Cardiac septum (tissue), 1 donor: ENCODE data around the gene CCDC136. TPM values are rescaled to one million over a fixed set of nuclear protein-coding genes. Genes with fewer than 3 reads are reported as not detected.
A peak's percentile ranks its signal among the peaks of the same experiment; 100 is the strongest.

ENCODE experiments used
- DNase-seq: peaks from one replicate; pipeline ENCODE4 v3.0.0-alpha.2; 2020; ENCODE audit warnings: low spot score
- intact Hi-C: fragments of 100-400 bp; cut with DNase I; formaldehyde crosslinking; loops from one replicate; pipeline ENCODE4 v1.14.0; 2022
- total RNA-seq: library from RNA; stranded (reverse); fragmentation: NEBNext Ultra II Directional; extraction: Animal tissue kit (Norgen Biotek cat#: 25700); gene quantifications from one replicate; pipeline ENCODE4 v1.2.1, GENCODE V29; 2021
- donor health status: DM: no; HTN: no; CAD: no.

CCDC136 gene
- total RNA-seq, 1 donor from 2014 or later = 14.5 TPM

GRCh38 chr7:128839751-128840177 is 48.0 kb downstream of the CCDC136 start:
- intact Hi-C loops = no loop called here
- no peak for DNase-seq

DNA sequence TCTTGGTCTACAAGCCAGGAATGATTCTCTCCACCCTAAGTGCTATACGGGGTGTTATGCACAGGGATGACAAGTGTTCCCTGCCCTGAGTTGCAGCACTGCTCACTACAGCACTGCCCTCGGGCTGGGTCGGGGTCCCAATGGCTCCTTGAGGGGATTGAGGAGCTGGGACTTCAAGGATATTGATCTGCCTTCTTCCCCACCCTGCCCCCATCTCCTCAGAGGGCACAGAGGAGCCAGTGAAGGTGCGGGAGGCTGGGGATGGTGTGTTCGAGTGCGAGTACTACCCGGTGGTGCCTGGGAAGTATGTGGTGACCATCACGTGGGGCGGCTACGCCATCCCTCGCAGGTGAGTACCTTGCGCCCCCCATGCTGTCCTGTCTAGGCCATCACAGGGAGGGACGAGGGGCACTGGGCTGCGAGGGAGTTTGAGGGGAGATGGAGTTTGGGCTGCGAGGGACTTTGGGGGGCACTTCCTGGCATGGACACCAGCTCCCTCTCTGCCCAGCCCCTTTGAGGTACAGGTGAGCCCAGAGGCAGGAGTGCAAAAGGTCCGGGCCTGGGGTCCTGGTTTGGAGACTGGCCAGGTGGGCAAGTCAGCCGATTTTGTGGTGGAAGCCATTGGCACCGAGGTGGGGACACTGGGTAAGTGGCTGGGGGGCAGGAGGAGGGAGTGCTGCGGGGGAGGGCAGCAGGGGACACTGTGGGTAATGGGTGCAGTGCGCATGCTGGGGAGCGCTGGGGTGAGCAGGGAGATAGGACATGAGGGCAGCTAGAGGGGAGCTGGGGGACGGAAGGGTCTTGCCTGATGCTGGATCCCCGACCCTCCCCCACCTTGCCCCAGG is 48.8 kb downstream of the CCDC136 start:
- DNase-seq = peak; percentile 75
- intact Hi-C loops = no loop called here

GRCh38 chr7:128841171-128841690 is 49.5 kb downstream of the CCDC136 start:
- DNase-seq = no peak
- intact Hi-C loops = no loop called here

- intact Hi-C loops = no loop called here
- DNase-seq = peak; percentile 83
These were observed 50.3 kb downstream of the CCDC136 start for GRCh38 chr7:128841921-128842673.

DNA sequence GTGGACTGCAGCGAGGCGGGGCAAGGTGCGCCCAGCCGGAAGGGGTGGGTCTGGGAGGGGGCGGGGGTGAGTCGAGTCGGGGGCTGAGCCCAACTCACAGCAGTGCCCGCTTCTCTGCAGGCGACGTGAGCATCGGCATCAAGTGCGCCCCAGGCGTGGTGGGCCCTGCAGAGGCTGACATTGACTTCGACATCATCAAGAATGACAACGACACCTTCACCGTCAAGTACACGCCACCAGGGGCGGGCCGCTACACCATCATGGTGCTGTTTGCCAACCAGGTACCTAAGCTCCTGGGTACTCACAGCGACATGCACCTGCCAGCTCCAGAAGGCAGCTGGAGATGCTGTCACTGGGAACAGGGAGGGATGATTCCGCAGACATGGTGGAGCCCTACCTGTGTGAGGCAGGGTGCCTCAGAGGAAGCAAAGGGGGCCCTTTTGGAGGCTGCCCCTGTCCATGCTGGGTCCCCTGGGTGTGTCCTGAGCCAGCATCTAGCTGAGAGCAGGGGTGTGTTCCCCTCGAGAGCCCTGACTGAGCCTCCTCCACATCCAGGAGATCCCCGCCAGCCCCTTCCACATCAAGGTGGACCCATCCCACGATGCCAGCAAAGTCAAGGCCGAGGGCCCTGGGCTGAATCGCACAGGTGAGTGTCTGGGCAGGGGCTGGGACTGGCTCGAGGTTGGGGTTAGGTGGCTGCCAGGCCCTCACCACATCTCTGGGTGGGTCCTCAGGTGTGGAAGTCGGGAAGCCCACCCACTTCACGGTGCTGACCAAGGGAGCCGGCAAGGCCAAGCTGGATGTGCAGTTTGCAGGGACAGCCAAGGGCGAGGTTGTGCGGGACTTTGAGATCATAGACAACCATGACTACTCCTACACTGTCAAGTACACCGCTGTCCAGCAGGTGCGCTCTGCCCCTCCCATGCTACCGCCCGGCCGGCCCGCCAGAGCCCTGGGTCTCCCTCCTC is 51.2 kb downstream of the CCDC136 start:
- intact Hi-C loops = no loop called here
- DNase-seq = peak; percentile 73

GRCh38 chr7:128843938-128844621 is 52.3 kb downstream of the CCDC136 start:
- intact Hi-C loops = no loop called here
- DNase-seq = peak; percentile 75

GRCh38 chr7:128844777-128845311 is 53.1 kb downstream of the CCDC136 start:
- no peak for DNase-seq
- intact Hi-C loops = no loop called here

GRCh38 chr7:128845475-128845874 is 53.7 kb downstream of the CCDC136 start:
- intact Hi-C loops = no loop called here
- no peak for DNase-seq

GRCh38 chr7:128845987-128846386 is 54.2 kb downstream of the CCDC136 start:
- DNase-seq = no peak
- intact Hi-C loops = no loop called here

DNA sequence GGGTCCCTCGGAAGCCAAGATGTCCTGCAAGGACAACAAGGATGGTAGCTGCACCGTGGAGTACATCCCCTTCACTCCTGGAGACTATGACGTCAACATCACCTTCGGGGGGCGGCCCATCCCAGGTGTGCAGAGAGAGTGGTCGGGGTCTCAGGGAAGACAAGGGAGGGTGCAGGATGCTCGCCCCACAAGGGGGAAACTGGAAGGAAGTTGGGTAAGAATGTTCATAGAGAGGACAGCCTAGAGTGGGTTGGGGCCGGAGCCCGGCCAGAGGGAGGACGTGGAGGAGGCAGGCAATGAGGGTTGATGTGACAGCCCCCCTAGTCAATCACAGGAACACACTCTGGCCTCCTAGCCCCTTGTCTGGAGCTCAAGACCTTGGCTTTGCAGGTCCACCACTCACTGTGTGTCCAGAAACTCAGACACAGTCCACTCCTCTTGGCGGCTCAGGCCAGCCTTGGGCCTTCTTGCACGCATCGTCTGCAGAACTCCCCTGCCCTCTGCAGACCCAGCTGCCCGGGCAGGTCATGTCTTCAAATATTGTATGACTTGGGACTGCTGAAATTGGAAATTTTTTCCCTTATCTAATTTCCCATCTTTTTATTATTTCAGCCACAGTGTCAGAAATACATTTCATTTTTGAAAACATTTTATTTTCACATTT is 55.1 kb downstream of the CCDC136 start:
- intact Hi-C loops = no loop called here
- DNase-seq = no peak

- intact Hi-C loops = no loop called here
- no peak for DNase-seq
These were observed 56.0 kb downstream of the CCDC136 start for GRCh38 chr7:128847721-128848211.

DNA sequence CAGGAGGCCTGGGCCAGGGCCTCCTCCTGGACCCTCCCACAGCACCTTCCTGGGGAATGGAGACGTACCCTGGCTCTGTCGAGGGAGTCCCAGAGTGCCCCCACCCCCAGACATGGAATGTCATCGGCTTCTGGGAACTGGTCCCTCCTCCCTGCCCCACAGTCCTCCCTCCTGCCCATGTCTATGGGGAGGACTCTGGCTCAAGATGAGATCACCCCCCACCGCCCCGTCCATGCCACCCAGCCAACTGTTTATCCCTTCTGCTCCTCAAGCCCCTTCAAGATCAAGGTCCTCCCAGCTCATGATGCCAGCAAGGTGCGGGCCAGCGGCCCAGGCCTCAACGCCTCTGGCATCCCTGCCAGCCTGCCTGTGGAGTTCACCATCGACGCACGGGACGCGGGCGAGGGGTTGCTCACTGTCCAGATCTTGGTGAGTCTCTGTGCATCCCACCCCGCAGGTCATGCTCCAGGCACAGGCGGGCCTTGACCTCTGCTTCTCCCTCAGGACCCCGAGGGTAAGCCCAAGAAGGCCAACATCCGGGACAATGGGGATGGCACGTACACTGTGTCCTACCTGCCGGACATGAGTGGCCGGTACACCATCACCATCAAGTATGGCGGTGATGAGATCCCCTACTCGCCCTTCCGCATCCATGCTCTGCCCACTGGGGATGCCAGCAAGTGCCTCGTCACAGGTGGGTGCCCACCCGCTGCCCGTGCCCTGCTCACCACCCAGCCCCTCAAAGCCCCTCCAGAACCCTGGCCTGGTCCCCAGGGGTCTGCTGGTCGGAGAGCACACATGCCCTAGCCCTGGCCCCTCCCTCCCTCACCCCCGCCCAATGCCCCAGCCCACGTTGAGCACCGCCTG is 56.8 kb downstream of the CCDC136 start:
- intact Hi-C loops = no loop called here
- DNase-seq = no peak

DNA sequence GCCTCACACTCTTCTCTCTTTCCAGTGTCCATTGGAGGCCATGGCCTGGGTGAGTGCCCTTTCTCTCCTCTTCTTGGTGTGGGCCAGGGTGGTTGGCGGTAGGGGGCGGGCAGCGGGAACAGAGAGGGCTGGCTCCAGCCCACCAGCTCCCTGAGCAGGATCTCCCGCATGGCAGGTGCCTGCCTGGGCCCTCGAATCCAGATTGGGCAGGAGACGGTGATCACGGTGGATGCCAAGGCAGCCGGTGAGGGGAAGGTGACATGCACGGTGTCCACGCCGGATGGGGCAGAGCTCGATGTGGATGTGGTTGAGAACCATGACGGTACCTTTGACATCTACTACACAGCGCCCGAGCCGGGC is 57.4 kb downstream of the CCDC136 start:
- intact Hi-C loops = no loop called here

DNA sequence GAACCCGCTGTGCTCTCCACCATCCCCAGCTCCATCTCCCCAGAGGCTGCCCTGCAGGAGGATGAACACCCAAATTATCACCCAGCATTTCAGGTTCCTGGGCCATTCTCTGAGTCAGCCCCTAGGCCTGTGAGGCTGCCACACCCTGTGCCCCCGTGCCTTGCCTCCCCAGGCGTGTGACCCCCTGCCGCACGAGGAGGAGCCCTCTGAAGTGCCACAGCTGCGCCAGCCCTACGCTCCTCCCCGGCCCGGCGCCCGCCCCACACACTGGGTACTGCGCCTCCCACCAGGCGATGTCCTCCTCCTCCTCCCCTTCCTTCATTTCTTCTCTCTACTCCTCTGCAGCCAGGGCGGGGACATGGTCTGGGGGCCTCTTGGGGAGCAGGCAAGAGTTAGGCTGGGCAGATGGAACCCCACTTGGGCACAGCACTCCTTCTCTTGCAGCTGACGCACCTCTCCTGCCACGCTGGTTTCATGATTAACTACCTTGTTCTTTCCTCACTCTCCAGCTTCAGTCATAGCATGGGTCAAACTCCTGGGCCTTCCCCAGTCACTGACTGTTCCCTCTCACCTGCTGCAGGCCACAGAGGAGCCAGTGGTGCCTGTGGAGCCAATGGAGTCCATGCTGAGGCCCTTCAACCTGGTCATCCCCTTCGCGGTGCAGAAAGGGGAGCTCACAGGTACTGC is 58.2 kb downstream of the CCDC136 start:
- intact Hi-C loops = no loop called here

More for the DNA sequence above, 57.4 kb downstream of the CCDC136 start:
- no peak for DNase-seq

GRCh38 chr7:128852537-128853254 is 60.9 kb downstream of the CCDC136 start:
- intact Hi-C loops = no loop called here
- DNase-seq = no peak

More for the DNA sequence above, 58.2 kb downstream of the CCDC136 start:
- DNase-seq = no peak

DNA sequence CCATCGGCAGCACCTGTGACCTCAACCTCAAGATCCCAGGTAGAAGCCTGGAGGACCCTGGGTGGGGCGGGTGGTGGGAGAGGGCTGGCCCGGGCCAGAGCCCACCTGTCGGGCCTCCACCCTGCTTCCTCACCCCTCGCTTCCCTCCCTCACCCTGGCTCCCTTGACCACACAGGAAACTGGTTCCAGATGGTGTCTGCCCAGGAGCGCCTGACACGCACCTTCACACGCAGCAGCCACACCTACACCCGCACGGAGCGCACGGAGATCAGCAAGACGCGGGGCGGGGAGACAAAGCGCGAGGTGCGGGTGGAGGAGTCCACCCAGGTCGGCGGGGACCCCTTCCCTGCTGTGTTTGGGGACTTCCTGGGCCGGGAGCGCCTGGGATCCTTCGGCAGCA is 62.0 kb downstream of the CCDC136 start:
- no peak for DNase-seq
- intact Hi-C loops = no loop called here
